Sigmoid colon (tissue), 3 donors: ENCODE data around the gene TNFRSF9.

Experiments
- POLR2A ChIP-seq, 2 donors: fragments of 450-650 bp; IDR thresholded peaks; one replicate each; pipeline ENCODE4 v1.6.1; 2016; ENCODE audit warnings: antibody characterized with exemption in 2 of 2, mild to moderate bottlenecking in 2 of 2, moderate library complexity in 2 of 2
- TF ChIP-seq, protein P1 (sequence below), 4 experiments: fragments of 450-650 bp in 3 of 4; fragments of 200-600 bp in 1 of 4; IDR thresholded peaks; one replicate each; pipeline ENCODE4 v1.5.1; 2016 to 2019; ENCODE audit warnings: antibody characterized with exemption in 4 of 4, mild to moderate bottlenecking in 3 of 4, moderate library complexity in 2 of 4

DNA sequence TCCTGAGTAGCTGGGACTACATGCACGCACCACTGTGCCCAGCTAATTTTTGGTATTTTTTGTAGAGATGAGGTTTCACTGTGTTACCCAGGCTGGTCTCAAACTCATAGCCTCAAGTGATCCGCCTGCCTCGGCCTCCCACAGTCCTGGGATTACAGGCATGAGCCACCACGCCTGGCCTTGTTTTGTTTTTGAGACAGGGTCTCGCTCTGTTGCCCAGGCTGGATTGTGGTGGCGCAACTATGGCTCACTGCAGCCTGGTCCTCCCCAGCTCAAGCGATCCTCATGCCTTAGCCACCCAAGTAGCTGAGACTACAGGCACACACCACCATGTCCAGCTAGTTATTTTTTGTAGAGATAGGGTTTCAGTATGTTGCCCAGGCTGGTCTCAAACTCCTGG is 46.9 kb upstream of the TNFRSF9 start:
- TF ChIP-seq, protein P1, sequence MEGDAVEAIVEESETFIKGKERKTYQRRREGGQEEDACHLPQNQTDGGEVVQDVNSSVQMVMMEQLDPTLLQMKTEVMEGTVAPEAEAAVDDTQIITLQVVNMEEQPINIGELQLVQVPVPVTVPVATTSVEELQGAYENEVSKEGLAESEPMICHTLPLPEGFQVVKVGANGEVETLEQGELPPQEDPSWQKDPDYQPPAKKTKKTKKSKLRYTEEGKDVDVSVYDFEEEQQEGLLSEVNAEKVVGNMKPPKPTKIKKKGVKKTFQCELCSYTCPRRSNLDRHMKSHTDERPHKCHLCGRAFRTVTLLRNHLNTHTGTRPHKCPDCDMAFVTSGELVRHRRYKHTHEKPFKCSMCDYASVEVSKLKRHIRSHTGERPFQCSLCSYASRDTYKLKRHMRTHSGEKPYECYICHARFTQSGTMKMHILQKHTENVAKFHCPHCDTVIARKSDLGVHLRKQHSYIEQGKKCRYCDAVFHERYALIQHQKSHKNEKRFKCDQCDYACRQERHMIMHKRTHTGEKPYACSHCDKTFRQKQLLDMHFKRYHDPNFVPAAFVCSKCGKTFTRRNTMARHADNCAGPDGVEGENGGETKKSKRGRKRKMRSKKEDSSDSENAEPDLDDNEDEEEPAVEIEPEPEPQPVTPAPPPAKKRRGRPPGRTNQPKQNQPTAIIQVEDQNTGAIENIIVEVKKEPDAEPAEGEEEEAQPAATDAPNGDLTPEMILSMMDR (IDR thresholded peaks at IDR 0.05): no peak
- TF ChIP-seq POLR2A (IDR thresholded peaks at IDR 0.05): no peak
